ENCODE data around the gene RPL3. TPM values are rescaled to one million over a fixed set of nuclear protein-coding genes. Genes with fewer than 3 reads are reported as not detected.

Gene RPL3
- total RNA-seq, 4 donors from 2014 or later, result 2,019 to 2,284 (median 2,183) TPM

- Histone ChIP-seq H3K9me3 (peaks cover 0 to 7% (median 5%) of the 10 kb centered on the region in 4 donors), H3K27ac (replicated peaks in 1 of 4) (no peak overlapping the region), H3K4me1 (peaks cover 16 to 34% (median 29%) of the 10 kb centered on the region in 4 donors), H3K27me3 (peaks cover 0 to 2% (median 0%) of the 10 kb centered on the region in 4 donors), H3K36me3 (no peaks in the 10 kb centered on the region), H3K4me3 (no peak overlapping the region)
- no peak for DNase-seq (ENCODE audit: extremely low spot score)
- TF ChIP-seq POLR2A (IDR thresholded peaks at IDR 0.05; ENCODE audit: low read depth) (no peak), POLR2AphosphoS5 (IDR thresholded peaks at IDR 0.05) (no peak), EP300 (IDR thresholded peaks at IDR 0.05) (no peak), CTCF (IDR thresholded peaks at IDR 0.05) (no peak)
- 88% methylated on average over 3 of the region's 3 CpGs for WGBS
- intact Hi-C loops (cut with DNase I), result no loop called here
These were observed 34.4 kb downstream of the RPL3 start for GRCh38 chr22:39284983-39285382.

- peak overlapping the region in 3 of 4 donors; percentile 60 to 75 (median 74) for H3K27ac ChIP-seq (replicated peaks in 1 of 4)
- DNase-seq (ENCODE audit: extremely low spot score), result no peak
These were observed 35.1 kb downstream of the RPL3 start for GRCh38 chr22:39284142-39284980.

GRCh38 chr22:39283322-39284141 is 35.9 kb downstream of the RPL3 start:
- H3K27ac ChIP-seq (replicated peaks in 1 of 4), result peak overlapping the region; percentile 55 to 75 (median 67)
- H3K9me3 ChIP-seq, result peaks cover 0 to 7% (median 5%) of the 10 kb centered on the region in 4 donors
- peak; percentile 27 to 60 for TF ChIP-seq POLR2AphosphoS5 (IDR thresholded peaks at IDR 0.05)
- TF ChIP-seq CTCF (IDR thresholded peaks at IDR 0.05), result no peak
- TF ChIP-seq EP300 (IDR thresholded peaks at IDR 0.05), result no peak
- TF ChIP-seq POLR2A (IDR thresholded peaks at IDR 0.05; ENCODE audit: low read depth), result no peak
- no peak for DNase-seq (ENCODE audit: extremely low spot score)
- H3K4me1 ChIP-seq, result peaks cover 15 to 43% (median 30%) of the 10 kb centered on the region in 4 donors
- H3K4me3 ChIP-seq, result no peak overlapping the region
- H3K36me3 ChIP-seq, result no peaks in the 10 kb centered on the region
- WGBS, result no CpG with 5 or more reads among the region's 27 CpGs
- H3K27me3 ChIP-seq, result peaks cover 0 to 5% (median 0%) of the 10 kb centered on the region in 4 donors
- intact Hi-C loops (cut with DNase I), result no loop called here

More at GRCh38 chr22:39284142-39284980, 35.1 kb downstream of the RPL3 start:
- peaks cover 15 to 36% (median 29%) of the 10 kb centered on the region in 4 donors for H3K4me1 ChIP-seq
- TF ChIP-seq POLR2A (IDR thresholded peaks at IDR 0.05; ENCODE audit: low read depth), result no peak
- no peak for TF ChIP-seq EP300 (IDR thresholded peaks at IDR 0.05)
- intact Hi-C loops (cut with DNase I), result no loop called here
- H3K36me3 ChIP-seq, result no peaks in the 10 kb centered on the region
- peaks cover 0 to 7% (median 5%) of the 10 kb centered on the region in 4 donors for H3K9me3 ChIP-seq
- H3K4me3 ChIP-seq, result no peak overlapping the region
- H3K27me3 ChIP-seq, result peaks cover 0 to 3% (median 0%) of the 10 kb centered on the region in 4 donors
- 93% methylated on average over 11 of the region's 19 CpGs for WGBS

- peak overlapping the region; percentile 55 to 75 (median 67) for H3K27ac ChIP-seq (replicated peaks in 1 of 4)
- TF ChIP-seq CTCF (IDR thresholded peaks at IDR 0.05) (no peak), POLR2AphosphoS5 (IDR thresholded peaks at IDR 0.05) (peak in 1 of 2 donors; percentile 12)
- WGBS, result 71% methylated on average over 7 of the region's 9 CpGs
These were observed 36.6 kb downstream of the RPL3 start for GRCh38 chr22:39282645-39283321.

More at GRCh38 chr22:39282645-39283321, 36.6 kb downstream of the RPL3 start:
- no peak for DNase-seq (ENCODE audit: extremely low spot score)
- Histone ChIP-seq H3K4me1 (peaks cover 22 to 48% (median 38%) of the 10 kb centered on the region in 4 donors), H3K9me3 (peaks cover 0 to 7% (median 5%) of the 10 kb centered on the region in 4 donors), H3K27me3 (peaks cover 0 to 12% (median 0%) of the 10 kb centered on the region in 4 donors), H3K36me3 (no peaks in the 10 kb centered on the region), H3K4me3 (no peak overlapping the region)
- intact Hi-C loops (cut with DNase I), result no loop called here

All from esophagus muscularis mucosa (tissue), 4 donors.